ENCODE data around the gene VPS4B.

DNA sequence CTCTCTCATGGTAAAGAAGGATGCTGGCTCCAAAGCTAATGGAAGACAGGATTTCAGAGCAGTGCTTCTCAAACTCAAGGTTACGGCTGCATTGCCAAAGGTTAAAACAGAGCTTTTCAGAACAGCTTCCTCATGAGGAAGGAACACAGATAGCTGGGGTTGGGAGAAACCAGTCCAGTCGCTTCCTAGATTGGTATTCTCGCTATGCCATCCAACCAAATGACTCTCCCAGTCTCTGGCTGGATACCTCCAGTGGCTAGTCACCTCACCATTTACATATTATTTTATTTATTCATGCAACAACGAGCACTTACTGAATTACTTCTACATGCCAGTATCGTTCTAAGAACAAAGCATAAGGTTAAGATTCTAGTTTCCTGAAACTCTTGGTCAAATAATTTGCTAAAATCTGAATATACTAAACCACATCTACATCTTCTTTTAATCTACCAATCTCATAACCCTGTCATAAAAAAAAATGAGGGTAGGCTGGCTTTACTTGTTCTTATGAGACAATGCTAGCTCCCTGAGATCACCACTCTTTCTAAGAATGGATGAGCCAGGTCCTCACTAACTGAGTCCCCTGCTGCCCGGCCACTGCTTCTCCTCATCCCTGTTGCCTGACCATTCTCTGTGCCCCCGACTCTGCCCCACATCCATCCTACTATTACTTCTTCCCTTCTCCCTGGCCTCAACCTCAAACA, 75.6 kb downstream of the VPS4B start:
- TF ChIP-seq, protein P1, sequence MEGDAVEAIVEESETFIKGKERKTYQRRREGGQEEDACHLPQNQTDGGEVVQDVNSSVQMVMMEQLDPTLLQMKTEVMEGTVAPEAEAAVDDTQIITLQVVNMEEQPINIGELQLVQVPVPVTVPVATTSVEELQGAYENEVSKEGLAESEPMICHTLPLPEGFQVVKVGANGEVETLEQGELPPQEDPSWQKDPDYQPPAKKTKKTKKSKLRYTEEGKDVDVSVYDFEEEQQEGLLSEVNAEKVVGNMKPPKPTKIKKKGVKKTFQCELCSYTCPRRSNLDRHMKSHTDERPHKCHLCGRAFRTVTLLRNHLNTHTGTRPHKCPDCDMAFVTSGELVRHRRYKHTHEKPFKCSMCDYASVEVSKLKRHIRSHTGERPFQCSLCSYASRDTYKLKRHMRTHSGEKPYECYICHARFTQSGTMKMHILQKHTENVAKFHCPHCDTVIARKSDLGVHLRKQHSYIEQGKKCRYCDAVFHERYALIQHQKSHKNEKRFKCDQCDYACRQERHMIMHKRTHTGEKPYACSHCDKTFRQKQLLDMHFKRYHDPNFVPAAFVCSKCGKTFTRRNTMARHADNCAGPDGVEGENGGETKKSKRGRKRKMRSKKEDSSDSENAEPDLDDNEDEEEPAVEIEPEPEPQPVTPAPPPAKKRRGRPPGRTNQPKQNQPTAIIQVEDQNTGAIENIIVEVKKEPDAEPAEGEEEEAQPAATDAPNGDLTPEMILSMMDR (IDR thresholded peaks at IDR 0.05; ENCODE audit: low read length): no peak
- TF ChIP-seq EZH2 (IDR thresholded peaks at IDR 0.05; ENCODE audit: borderline replicate concordance, low read length): no peak
